Central memory CD8-positive, alpha-beta T cell (primary cell): ENCODE results near the gene OR56A5.

Source experiments
- ATAC-seq: fragments of 150-1000 bp; cut with Tn5 transposase; replicated peaks from 2 replicates; pipeline ENCODE4 v1.10.0; 2022; ENCODE audit warnings: mild to moderate bottlenecking, moderate FRiP score, moderate number of reproducible peaks; ENCODE audit not compliant: poor library complexity, severe bottlenecking; ENCODE audit errors: extremely low read depth
- DNase-seq, 2 donors: peaks; one replicate each; pipeline ENCODE4 v3.0.0; 2021; ENCODE audit warnings: low spot score in 2 of 2
- H3K27ac Mint-ChIP-seq: one replicate; pipeline ENCODE4 v1.8.0; 2022; ENCODE audit warnings: low read depth, mild to moderate bottlenecking, moderate library complexity, mixed read lengths
- H3K27me3 Mint-ChIP-seq: one replicate; pipeline ENCODE4 v1.8.0; 2022; ENCODE audit warnings: mixed read lengths
- H3K36me3 Mint-ChIP-seq: one replicate; pipeline ENCODE4 v1.8.0; 2022; ENCODE audit warnings: mild to moderate bottlenecking, moderate library complexity, mixed read lengths; ENCODE audit not compliant: insufficient read depth
- H3K4me1 Mint-ChIP-seq: one replicate; pipeline ENCODE4 v1.8.0; 2022; ENCODE audit warnings: mixed read lengths
- H3K4me3 Mint-ChIP-seq: one replicate; pipeline ENCODE4 v1.8.0; 2022; ENCODE audit warnings: mild to moderate bottlenecking, moderate library complexity, mixed read lengths
- H3K9me3 Mint-ChIP-seq: one replicate; pipeline ENCODE4 v1.8.0; 2022; ENCODE audit warnings: mixed read lengths

The OR56A5 gene

GRCh38 chr11:5968394-5968793, at the start of gene OR56A5:
TSS of gene OR56A5 (minus strand) at chr11:5968494. CDS start at chr11:5968494, 0 bp downstream.
- DNase-seq (no peak), ATAC-seq (no peak)
- no peak within 1 kb of the TSS for H3K27ac Mint-ChIP-seq
- H3K9me3 Mint-ChIP-seq, result no peaks in the 10 kb centered on the region
- peaks cover 54% of the 10 kb centered on the region for H3K27me3 Mint-ChIP-seq
- no peaks in the 10 kb centered on the region for H3K4me1 Mint-ChIP-seq
- no peaks in the 10 kb centered on the region for H3K36me3 Mint-ChIP-seq
- H3K4me3 Mint-ChIP-seq, result no peak within 1 kb of the TSS

- Mint-ChIP-seq H3K27ac (no peak overlapping the region), H3K4me1 (no peaks in the 10 kb centered on the region), H3K9me3 (no peaks in the 10 kb centered on the region), H3K4me3 (no peak overlapping the region), H3K27me3 (peaks cover 73% of the 10 kb centered on the region), H3K36me3 (no peaks in the 10 kb centered on the region)
- ATAC-seq (no peak), DNase-seq (no peak)
These were observed 44.7 kb upstream of the OR56A5 start for GRCh38 chr11:6013042-6013441.

DNA sequence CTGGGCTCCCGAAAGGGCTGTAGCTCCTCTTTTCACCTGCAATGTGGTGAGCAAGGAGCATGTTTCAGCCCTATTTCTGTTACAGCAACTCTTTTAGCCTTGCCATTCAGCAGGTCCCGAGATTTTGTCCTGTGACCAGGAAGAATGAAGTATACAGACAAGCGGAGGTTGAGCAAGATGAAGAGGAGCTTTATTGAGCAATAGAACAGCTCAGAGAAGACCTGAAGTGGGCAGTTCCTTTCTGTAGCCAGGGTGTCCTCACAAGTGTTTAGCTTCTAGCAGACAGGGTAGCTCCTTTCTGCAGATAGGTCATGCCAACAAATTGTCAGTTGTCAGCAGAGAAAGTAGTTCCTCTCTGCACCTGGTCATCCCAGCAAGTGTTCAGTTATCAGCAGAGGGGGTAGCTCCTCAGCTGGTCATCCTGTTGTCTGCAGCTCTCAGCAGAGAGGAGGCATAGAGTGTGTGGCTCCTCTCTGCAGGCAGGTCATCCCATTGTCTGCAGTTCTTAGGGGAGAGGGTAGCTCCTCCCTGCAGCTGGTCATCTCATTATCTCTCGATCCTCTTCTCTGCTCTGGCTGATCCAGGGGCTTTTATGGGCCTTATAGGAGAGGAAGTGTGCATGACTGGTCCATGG, 43.9 kb upstream of the OR56A5 start:
- DNase-seq (no peak), ATAC-seq (no peak)
- H3K4me1 Mint-ChIP-seq, result no peaks in the 10 kb centered on the region
- H3K27me3 Mint-ChIP-seq, result peaks cover 64% of the 10 kb centered on the region
- no peak overlapping the region for H3K27ac Mint-ChIP-seq
- H3K36me3 Mint-ChIP-seq, result no peaks in the 10 kb centered on the region
- H3K9me3 Mint-ChIP-seq, result no peaks in the 10 kb centered on the region
- H3K4me3 Mint-ChIP-seq, result no peak overlapping the region

DNA sequence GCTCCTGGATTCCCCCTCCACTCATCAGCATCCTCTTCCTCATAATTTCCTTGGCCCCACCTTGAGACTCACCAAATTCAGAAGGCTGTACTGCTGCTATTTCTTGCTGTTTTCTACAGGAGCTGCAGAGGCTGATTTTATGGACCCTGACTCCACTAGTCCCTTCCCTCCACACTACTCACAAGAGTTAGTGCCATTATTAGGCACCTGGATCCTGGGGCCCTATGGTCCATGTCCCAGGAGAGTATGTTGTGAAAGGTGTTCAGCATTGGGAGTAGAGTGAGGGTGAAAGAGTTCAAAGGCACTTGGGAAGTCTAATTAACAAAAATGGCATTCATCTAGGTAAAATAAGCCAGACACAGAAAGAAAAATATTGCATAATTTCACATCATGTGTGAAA, 38.6 kb upstream of the OR56A5 start, which contains the start of gene OR56A4:
TSS of gene OR56A4 (minus strand) at position 101 of the 400 bp plus-strand sequence. CDS start 3,954 bp downstream, outside the sequence.
- Mint-ChIP-seq H3K36me3 (no peaks in the 10 kb centered on the region), H3K27ac (no peak within 1 kb of the TSS), H3K4me3 (no peak within 1 kb of the TSS), H3K4me1 (no peaks in the 10 kb centered on the region), H3K27me3 (peaks cover 48% of the 10 kb centered on the region), H3K9me3 (no peaks in the 10 kb centered on the region)
- no peak for DNase-seq
- no peak for ATAC-seq

DNA sequence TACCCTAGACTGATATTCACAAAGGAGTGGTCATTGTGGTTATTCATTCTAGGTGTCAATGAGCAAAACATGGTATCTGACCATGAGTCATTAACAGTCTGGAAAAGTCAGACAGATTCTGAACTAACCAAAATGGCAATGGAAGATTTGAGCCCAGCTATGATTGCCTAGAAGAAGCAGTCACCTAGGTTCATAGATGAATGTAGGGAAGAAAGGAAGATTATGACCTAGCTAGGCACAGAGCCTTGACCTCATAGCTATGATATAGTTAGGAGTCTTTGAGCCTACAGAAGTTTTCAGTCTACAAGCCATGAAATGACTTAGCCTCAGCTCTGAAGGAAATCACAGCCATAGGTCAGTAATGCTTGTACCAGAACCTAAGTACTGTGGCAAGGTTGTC, 38.1 kb upstream of the OR56A5 start:
- no peaks in the 10 kb centered on the region for H3K9me3 Mint-ChIP-seq
- H3K27me3 Mint-ChIP-seq, result peaks cover 48% of the 10 kb centered on the region
- DNase-seq (no peak), ATAC-seq (no peak)
- no peaks in the 10 kb centered on the region for H3K36me3 Mint-ChIP-seq
- no peaks in the 10 kb centered on the region for H3K4me1 Mint-ChIP-seq
- H3K27ac Mint-ChIP-seq, result no peak overlapping the region
- no peak overlapping the region for H3K4me3 Mint-ChIP-seq

- no peak for DNase-seq
- H3K4me3 Mint-ChIP-seq, result no peak overlapping the region
- no peaks in the 10 kb centered on the region for H3K36me3 Mint-ChIP-seq
- no peak overlapping the region for H3K27ac Mint-ChIP-seq
- no peaks in the 10 kb centered on the region for H3K4me1 Mint-ChIP-seq
- H3K27me3 Mint-ChIP-seq, result peaks cover 50% of the 10 kb centered on the region
- no peak for ATAC-seq
- H3K9me3 Mint-ChIP-seq, result peaks cover 5% of the 10 kb centered on the region
These were observed 34.0 kb upstream of the OR56A5 start for GRCh38 chr11:6002202-6002699.

- Mint-ChIP-seq H3K4me3 (no peak overlapping the region), H3K27ac (no peak overlapping the region), H3K27me3 (peaks cover 48% of the 10 kb centered on the region), H3K4me1 (no peaks in the 10 kb centered on the region), H3K9me3 (peaks cover 4% of the 10 kb centered on the region), H3K36me3 (no peaks in the 10 kb centered on the region)
- no peak for DNase-seq
- ATAC-seq, result no peak
These were observed 26.5 kb upstream of the OR56A5 start for GRCh38 chr11:5994791-5995190.

GRCh38 chr11:5992604-5993251, 24.4 kb upstream of the OR56A5 start:
- no peak for DNase-seq
- H3K36me3 Mint-ChIP-seq, result no peaks in the 10 kb centered on the region

GRCh38 chr11:5992150-5992549, 23.9 kb upstream of the OR56A5 start:
- no peaks in the 10 kb centered on the region for H3K4me1 Mint-ChIP-seq
- H3K27me3 Mint-ChIP-seq, result peaks cover 39% of the 10 kb centered on the region
- H3K27ac Mint-ChIP-seq, result no peak overlapping the region
- H3K36me3 Mint-ChIP-seq, result no peaks in the 10 kb centered on the region
- ATAC-seq, result no peak
- no peak for DNase-seq
- no peaks in the 10 kb centered on the region for H3K9me3 Mint-ChIP-seq
- H3K4me3 Mint-ChIP-seq, result no peak overlapping the region

More at GRCh38 chr11:5992604-5993251, 24.4 kb upstream of the OR56A5 start:
- H3K9me3 Mint-ChIP-seq, result no peaks in the 10 kb centered on the region
- peaks cover 44% of the 10 kb centered on the region for H3K27me3 Mint-ChIP-seq
- H3K27ac Mint-ChIP-seq, result no peak overlapping the region
- no peak for ATAC-seq
- no peaks in the 10 kb centered on the region for H3K4me1 Mint-ChIP-seq
- H3K4me3 Mint-ChIP-seq, result no peak overlapping the region

DNA sequence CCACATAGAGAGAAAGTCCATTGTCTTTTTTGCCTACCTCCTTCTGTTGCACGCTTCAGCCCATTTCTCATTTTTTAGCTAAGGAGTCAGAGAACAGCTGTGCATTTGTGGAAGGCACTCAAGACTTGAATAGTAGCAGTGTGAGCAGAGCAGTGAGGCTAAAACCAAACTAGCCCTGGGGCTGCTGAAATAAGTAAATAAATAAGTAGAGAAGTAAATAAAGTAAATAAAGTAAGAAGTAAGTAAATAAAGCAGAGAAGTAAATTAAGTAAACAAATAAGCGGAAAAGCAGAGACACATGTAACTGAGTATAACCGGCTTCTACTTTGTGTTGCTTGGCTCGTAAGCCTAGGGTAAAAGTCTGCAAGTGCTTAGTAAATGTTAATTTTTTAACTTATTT, 20.9 kb upstream of the OR56A5 start:
- DNase-seq (no peak), ATAC-seq (no peak)
- no peak overlapping the region for H3K4me3 Mint-ChIP-seq
- no peaks in the 10 kb centered on the region for H3K9me3 Mint-ChIP-seq
- no peaks in the 10 kb centered on the region for H3K36me3 Mint-ChIP-seq
- no peak overlapping the region for H3K27ac Mint-ChIP-seq
- H3K27me3 Mint-ChIP-seq, result peaks cover 44% of the 10 kb centered on the region
- no peaks in the 10 kb centered on the region for H3K4me1 Mint-ChIP-seq

DNA sequence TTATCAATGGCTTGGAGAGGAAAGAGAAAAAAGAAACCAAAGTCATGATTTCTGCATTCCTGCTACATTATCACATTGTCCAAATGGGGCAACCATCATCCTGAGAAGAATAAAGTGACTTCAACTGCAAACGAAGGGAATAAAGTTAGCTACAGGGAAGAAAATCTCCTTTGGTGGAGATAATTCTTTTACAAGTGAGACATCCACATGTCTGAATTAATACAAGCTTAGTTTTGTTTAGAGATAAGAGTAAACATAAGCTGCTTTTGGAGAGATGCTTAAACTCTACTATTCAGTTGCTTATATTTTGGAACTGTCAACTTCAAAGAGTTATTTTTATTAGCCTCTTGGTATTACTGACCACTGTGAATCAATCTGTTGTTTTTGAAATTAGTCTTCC, 18.6 kb upstream of the OR56A5 start, which contains the start of gene OR52L1:
TSS of gene OR52L1 (minus strand) at position 101 of the 400 bp plus-strand sequence. CDS start at position 46, 55 bp downstream.
- Mint-ChIP-seq H3K27me3 (peaks cover 65% of the 10 kb centered on the region), H3K9me3 (no peaks in the 10 kb centered on the region)

DNA sequence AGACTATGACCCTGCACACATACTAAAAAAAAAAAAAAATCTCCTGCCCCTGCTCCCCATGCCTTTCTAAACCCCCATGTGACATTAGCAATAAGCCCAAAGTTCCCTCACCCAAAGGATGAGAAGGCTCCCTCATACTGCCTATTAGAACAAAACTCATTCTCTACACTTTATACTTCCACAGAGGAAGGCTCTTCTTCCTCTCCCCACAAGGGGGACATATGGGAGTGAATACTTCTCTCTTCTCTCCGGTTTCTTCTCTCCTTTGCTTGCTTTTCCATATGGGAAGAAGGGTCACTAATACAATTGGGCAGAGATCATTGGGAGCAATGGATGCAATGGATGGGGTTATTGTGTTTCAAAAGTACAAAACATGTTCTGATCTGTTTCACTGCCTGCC, 15.1 kb upstream of the OR56A5 start:
- DNase-seq (no peak), ATAC-seq (no peak)
- H3K4me3 Mint-ChIP-seq, result no peak overlapping the region
- H3K4me1 Mint-ChIP-seq, result no peaks in the 10 kb centered on the region
- H3K9me3 Mint-ChIP-seq, result peaks cover 4% of the 10 kb centered on the region
- no peaks in the 10 kb centered on the region for H3K36me3 Mint-ChIP-seq
- no peak overlapping the region for H3K27ac Mint-ChIP-seq
- peaks cover 68% of the 10 kb centered on the region for H3K27me3 Mint-ChIP-seq

More for the DNA sequence above, 18.6 kb upstream of the OR56A5 start, which contains the start of gene OR52L1:
- Mint-ChIP-seq H3K4me3 (no peak within 1 kb of the TSS), H3K4me1 (no peaks in the 10 kb centered on the region), H3K36me3 (no peaks in the 10 kb centered on the region), H3K27ac (no peak within 1 kb of the TSS)
- ATAC-seq (no peak), DNase-seq (no peak)

DNA sequence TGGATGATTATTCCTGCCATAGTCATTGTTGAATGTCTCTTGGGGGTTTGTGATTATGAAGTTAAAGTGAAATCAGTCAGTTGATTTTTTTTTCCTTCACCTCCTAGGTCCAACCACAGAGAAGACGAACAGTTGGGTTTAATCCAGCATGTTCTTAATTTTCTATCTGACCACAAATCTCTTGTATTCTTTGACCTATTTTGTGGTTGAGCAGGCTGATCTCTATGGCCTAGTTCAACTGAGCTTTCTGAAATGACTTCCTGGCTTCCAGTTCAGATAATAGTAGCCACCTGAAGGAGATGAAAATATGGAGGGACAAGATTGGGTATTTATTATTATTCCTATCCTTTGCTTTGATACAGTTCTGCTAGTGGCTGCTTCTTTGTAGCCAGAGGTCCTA, 5.2 kb upstream of the OR56A5 start:
- Mint-ChIP-seq H3K36me3 (no peaks in the 10 kb centered on the region), H3K27ac (no peak overlapping the region), H3K27me3 (peaks cover 27% of the 10 kb centered on the region), H3K9me3 (no peaks in the 10 kb centered on the region), H3K4me1 (no peaks in the 10 kb centered on the region), H3K4me3 (no peak overlapping the region)
- DNase-seq (no peak), ATAC-seq (no peak)
